Measurements from ENCODE around the gene RBM48. TPM values are rescaled to one million over a fixed set of nuclear protein-coding genes. Genes with fewer than 3 reads are reported as not detected.
A peak's percentile ranks its signal among the peaks of the same experiment; 100 is the strongest.
"Not testable (repeated sequence)": the region's sequence is repeated elsewhere in the genome, so short reads cannot be mapped to it uniquely, and the experiment has no call there.

RBM48 gene
- total RNA-seq, 6 experiments from 2014 or later = 8.8 to 9.7 (median 9.4) TPM

- H3K4me3 Mint-ChIP-seq = no peak overlapping the region
- no peak overlapping the region for H3K27ac Mint-ChIP-seq
- no peaks in the 10 kb centered on the region for H3K9me3 Mint-ChIP-seq
- no peaks in the 10 kb centered on the region; the same call in 1 of the 2 replicates for H3K27me3 Mint-ChIP-seq (ENCODE audit: insufficient read depth)
- H3K36me3 Mint-ChIP-seq (ENCODE audit: low read depth) = no peaks in the 10 kb centered on the region
- no peak for DNase-seq
- peaks cover 24% of the 10 kb centered on the region for H3K4me1 Mint-ChIP-seq (ENCODE audit: low read depth)
- no peak for TF ChIP-seq CTCF (IDR thresholded peaks at IDR 0.05)
Observed at GRCh38 chr7:92523110-92523509, 5.5 kb upstream of the RBM48 start.

- no peaks in the 10 kb centered on the region for H3K9me3 Mint-ChIP-seq
- H3K27me3 Mint-ChIP-seq (ENCODE audit: insufficient read depth) = peaks cover 3% of the 10 kb centered on the region; the same call in 1 of the 2 replicates
- H3K4me3 Mint-ChIP-seq = peak overlapping the region; percentile 98
- peak; percentile 53 for DNase-seq
- H3K36me3 Mint-ChIP-seq (ENCODE audit: low read depth) = peaks cover 8% of the 10 kb centered on the region; the same call in 1 of the 2 replicates
- peaks cover 31% of the 10 kb centered on the region for H3K4me1 Mint-ChIP-seq (ENCODE audit: low read depth)
- TF ChIP-seq CTCF (IDR thresholded peaks at IDR 0.05) = 0 out of 2 replicates have a peak, but pooled peaks have one; percentile 9
- peak overlapping the region; percentile 89 for H3K27ac Mint-ChIP-seq
Observed at GRCh38 chr7:92527300-92528187, 1.1 kb upstream of the RBM48 start.

GRCh38 chr7:92528958-92529264 is 316 bp downstream of the RBM48 start:
- Mint-ChIP-seq H3K36me3 (ENCODE audit: low read depth) (peaks cover 16% of the 10 kb centered on the region), H3K4me3 (peak overlapping the region; percentile 98), H3K27me3 (ENCODE audit: insufficient read depth) (peaks cover 3% of the 10 kb centered on the region; the same call in 1 of the 2 replicates), H3K4me1 (ENCODE audit: low read depth) (peaks cover 31% of the 10 kb centered on the region), H3K27ac (peak overlapping the region; percentile 98), H3K9me3 (no peaks in the 10 kb centered on the region)
- no peak for TF ChIP-seq CTCF (IDR thresholded peaks at IDR 0.05)
- no peak for DNase-seq

GRCh38 chr7:92534572-92534971 is 6.0 kb downstream of the RBM48 start:
- H3K36me3 Mint-ChIP-seq (ENCODE audit: low read depth) = peaks cover 38% of the 10 kb centered on the region
- no peak overlapping the region for H3K4me3 Mint-ChIP-seq
- no peak for TF ChIP-seq CTCF (IDR thresholded peaks at IDR 0.05)
- DNase-seq = no peak
- no peaks in the 10 kb centered on the region for H3K9me3 Mint-ChIP-seq
- no peak overlapping the region for H3K27ac Mint-ChIP-seq
- no peaks in the 10 kb centered on the region; the same call in 1 of the 2 replicates for H3K27me3 Mint-ChIP-seq (ENCODE audit: insufficient read depth)
- H3K4me1 Mint-ChIP-seq (ENCODE audit: low read depth) = peaks cover 2% of the 10 kb centered on the region

GRCh38 chr7:92543542-92543941 is 14.9 kb downstream of the RBM48 start:
- not testable (repeated sequence) for H3K4me3 Mint-ChIP-seq; H3K9me3 Mint-ChIP-seq; H3K27me3 Mint-ChIP-seq (ENCODE audit: insufficient read depth); H3K4me1 Mint-ChIP-seq (ENCODE audit: low read depth); DNase-seq; H3K27ac Mint-ChIP-seq; H3K36me3 Mint-ChIP-seq (ENCODE audit: low read depth)

- not testable (repeated sequence) for DNase-seq; H3K36me3 Mint-ChIP-seq (ENCODE audit: low read depth); H3K4me3 Mint-ChIP-seq
Observed at GRCh38 chr7:92545116-92545515, 16.5 kb downstream of the RBM48 start.

More at GRCh38 chr7:92545116-92545515, 16.5 kb downstream of the RBM48 start:
- not testable (repeated sequence) for H3K27me3 Mint-ChIP-seq (ENCODE audit: insufficient read depth); H3K9me3 Mint-ChIP-seq; H3K4me1 Mint-ChIP-seq (ENCODE audit: low read depth); H3K27ac Mint-ChIP-seq
